Epithelial cell of prostate (primary cell): Measurements from ENCODE around the gene ANKRD44.

Experiments
- DNase-seq: peaks from one replicate; pipeline ENCODE4 v3.0.0-alpha.2; 2011; ENCODE audit warnings: low read depth, low spot score
- H3K27ac ChIP-seq: fragments of 450-650 bp; 2 replicates; pipeline ENCODE4 v1.5.1; 2017; ENCODE audit warnings: mild to moderate bottlenecking

ANKRD44 gene

DNA sequence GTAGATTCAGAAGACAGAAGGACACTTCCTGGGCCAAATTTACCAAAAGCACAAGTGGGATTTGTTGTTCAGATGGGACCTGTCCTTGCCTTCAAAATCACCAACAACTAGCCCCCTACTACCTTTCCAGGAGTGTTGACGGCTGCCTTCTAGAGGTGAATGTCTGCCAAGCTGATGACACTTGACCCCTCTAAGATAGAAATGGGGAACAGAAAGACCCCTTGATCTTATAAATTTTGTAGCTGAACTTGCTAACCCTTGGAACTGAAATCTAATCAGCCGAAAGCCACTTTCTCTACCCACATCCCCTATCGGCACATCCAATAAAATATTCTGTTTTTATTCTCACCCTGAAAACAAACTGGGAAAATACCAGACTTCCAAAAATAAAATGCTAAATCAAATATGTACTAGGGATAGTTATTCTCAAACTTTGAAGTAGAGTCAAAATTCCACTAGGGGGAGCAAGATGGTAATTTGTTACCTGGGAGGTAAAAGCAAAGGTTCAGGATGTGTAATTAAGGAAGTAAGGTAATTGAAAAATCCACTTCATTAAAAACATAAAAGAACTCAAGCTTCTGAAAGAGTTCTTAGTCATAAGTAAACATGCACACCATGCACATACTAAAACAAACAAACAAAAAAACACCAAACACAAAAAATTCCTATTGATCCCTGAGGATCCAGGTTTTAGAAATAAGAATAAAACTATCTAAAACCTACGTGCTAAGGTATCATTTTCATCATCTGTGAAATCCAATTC, 119.2 kb downstream of the ANKRD44 start:
- DNase-seq, result no peak
- H3K27ac ChIP-seq, result no peak overlapping the region

DNA sequence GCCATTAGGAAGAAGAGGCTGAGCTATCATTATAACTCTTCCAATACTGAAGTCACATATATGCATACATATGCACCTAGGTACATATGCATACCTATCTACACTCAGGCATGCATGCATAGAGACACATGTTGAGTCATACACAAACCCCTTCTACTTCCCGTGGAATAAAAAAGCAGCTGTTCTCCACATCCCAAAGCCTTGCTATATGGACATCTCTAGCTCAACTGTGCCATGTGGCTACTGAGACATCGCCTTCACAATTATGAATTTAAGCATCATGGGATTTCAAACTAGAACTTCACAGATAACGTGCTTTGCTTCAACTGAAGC, 120.5 kb downstream of the ANKRD44 start:
- H3K27ac ChIP-seq, result no peak overlapping the region
- DNase-seq, result no peak

DNA sequence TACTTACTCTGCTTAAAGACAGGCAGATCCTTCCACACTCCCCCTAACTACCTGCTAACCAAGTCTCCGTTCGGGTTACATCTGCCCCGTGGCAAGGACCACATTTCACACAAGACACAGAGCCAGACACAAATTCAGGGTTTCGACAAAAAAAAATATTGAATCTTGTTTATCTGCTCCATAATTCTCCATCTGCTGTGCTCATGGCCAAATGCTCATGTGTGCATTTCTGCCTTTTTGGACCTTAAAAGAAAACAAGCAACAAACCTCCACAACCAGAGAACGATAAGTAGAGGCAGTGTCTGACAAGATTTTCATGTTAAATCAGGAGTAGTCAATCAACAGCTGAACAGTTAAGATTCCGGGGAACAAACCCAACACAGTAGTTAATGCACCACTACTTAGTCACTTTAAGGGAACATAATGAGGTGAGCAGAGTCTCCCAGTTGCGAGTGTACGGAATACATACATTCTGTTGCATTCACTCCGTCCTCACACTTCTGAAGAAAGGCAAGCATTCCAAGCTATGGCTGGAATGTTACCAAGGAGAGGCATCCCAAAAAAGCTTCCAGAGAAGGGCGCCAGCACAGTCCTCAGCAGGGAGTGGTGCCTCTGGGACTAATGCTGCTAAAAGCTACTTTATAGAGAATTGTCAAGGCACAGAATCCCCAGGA, 121.0 kb downstream of the ANKRD44 start:
- no peak for DNase-seq
- no peak overlapping the region for H3K27ac ChIP-seq

DNA sequence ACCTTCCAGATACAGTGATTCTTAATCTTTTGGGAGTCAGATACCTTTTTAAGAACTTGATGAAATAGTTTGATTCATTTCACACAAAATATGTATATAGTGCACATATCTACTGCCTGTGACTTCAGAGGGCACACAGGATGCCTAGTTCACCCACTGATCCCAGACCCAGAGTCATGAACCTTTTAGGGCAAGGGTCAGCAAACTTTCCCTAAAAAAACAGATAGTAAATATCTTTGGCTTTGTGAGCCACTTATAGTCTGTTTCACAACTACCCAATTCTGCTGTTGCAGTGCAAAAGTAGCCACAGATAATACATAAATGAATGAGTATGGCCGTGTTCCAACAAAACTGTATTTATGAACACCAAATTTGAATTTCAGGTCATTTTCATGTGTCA, 124.9 kb downstream of the ANKRD44 start:
- H3K27ac ChIP-seq, result no peak overlapping the region
- DNase-seq, result no peak

DNA sequence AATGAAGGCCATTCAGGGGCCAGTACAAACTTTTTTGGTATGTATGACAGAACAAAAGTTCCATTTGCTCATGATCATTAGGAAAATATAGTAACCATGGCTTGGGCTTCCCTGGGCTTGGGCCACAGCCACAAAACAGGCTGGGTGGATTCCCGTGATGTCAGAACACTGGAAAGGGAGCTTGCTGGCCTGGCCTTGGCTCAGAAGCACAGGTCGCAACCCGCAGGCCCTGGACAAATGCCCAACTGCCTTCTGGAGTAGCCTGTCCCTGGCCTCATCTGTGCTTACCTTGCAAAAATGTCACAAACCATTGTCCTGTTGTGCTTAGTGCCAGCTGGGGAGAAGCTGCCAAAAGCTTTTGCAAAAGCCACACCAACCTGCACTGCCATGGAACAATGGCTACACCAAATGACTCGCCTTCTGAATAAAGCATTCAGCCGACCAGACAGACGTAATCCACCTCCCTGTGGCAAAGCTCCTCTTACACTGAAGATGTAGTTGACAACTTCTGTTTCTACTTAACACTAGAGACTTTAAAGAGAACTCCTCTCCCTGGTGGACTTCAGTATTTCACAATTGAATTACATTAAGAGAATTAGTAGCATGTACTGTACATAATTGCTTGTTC, 125.5 kb downstream of the ANKRD44 start:
- H3K27ac ChIP-seq, result no peak overlapping the region
- DNase-seq, result no peak

DNA sequence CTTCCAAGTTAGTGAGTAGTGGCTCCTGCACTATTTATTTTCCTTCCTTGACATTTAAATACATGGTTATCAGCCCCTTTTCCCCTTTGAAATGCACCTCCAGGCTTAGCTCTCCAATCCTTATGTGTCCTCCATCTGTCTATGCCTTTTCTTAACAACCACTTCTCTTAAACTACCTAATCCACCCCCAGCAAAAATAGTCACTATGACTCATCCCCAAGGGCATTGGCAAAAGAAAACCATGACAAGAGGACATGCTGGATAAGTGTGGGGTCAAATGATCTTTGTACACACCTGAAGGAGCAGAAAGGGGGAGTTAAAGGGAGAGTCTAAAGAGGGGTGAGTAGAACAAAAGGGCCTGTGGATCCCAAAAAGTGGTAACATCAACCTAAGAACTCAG, 127.2 kb downstream of the ANKRD44 start:
- DNase-seq, result no peak

DNA sequence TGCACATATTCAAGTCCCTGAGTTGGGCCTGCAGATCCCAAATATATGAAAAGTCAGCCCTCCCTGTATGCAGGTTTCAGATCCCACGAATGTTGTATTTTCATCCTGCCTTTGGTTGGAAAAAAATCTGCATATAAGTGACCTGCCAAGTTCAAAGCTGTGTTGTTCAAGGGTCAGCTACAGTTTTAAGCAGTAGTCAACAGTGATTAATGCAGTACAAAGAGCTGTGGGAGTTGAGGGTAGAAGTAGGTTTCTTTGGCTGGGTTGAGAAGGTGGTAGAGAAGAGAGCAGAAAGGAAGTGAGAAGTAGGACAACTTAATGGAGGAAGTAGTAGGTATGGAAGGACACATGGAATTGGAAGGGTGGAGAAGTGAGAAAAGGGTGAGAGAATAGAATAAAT, 127.9 kb downstream of the ANKRD44 start:
- DNase-seq, result no peak
- no peak overlapping the region for H3K27ac ChIP-seq

More for the DNA sequence above, 127.2 kb downstream of the ANKRD44 start:
- no peak overlapping the region for H3K27ac ChIP-seq

DNA sequence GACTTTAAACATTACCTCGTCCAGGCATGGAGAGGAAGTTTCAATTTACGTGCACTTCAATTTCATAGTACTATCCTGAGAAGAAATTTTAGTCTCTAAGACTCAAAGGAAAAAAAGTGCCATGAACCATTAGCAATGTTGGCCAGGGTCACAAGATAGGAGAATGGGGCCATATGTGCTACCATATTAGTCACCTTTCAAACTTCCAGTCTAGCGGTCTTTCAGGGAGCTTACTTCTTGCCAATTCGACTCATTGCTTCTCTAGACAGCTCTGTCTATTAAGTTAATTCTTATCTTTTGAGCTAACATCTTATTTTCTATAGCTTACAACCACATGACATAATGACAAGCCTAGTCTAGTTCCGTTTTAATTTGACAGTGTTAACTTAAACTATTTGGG, 129.1 kb downstream of the ANKRD44 start:
- no peak for DNase-seq
- H3K27ac ChIP-seq, result no peak overlapping the region

DNA sequence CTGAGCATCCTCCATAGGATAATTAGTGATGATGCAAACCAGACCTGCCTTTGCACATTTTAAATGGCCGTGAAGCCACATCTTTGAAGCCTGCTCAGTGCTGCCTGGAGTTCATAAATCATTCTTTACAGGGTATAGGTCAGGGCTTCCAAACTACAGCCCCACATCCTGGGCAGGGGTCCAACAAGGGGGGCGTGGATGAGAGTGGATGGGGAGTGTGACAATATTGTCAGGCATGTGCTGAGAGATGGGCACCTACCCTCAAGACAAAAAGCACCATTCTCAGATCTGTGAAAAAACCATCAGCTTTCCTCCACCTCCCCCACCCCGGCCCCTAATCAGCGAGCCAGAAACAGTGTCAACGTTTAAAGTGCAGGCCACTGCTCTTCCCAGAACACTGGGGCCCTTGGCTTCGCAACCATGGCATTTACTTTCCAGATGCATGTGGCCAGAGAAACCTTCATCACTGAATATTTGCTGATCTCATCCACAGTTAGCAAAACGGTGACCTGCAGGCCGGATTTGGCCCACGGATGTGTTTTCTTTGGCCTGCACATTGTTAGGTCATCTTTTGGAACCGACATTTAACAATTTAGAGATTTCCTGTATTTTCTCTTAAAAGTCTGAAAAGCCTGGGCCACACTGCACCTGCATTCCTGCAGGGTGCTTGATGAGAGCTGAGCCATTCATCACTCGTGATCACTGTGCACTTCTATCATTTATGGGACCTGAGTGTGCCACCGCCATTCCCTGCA, 130.7 kb downstream of the ANKRD44 start:
- no peak overlapping the region for H3K27ac ChIP-seq
- no peak for DNase-seq

DNA sequence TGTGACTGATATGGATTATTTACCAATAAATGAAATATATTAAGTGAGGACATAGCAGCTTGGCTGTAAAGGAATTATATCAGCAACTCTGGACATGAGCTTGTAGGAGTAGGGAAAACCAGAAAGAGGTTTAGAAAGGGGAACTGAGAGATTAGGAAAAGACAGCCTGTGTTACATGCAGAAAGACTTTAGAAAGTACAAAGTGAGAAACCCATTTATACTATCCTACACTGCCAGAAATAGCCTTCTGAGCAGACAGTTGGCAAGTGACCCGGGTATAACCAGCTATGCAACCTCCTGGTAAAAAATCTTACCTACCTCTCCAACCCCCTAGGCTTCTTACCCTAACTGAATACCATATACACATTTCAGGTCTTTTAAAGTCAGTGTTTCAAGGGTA, 134.1 kb downstream of the ANKRD44 start:
- DNase-seq, result no peak
- H3K27ac ChIP-seq, result no peak overlapping the region

DNA sequence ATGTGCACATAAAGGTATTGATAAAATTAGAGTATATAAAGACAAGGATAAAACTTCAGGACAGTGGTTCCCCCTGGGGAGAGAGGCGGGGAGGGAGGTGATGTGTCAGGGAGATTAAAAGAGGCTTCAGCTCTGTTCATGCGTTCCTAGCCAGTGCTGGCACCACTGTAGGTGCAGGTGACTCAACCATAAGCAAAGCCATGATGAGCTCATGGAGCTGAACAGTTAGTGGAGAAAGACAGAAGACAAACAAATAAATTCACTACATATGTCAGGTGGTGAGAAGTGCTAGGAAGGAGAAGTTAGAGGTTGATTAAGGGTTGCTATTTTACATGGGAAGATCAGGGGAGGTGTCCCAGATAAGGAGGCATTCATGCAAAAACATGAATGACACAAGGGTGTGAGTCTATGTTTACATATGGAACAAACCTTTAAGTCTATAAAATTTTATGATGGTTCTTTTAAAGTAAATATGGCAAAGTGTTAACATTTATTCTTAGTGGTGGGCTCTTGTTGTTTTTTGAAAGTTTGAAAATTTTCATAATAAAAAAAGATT, 136.0 kb downstream of the ANKRD44 start:
- no peak for DNase-seq
- H3K27ac ChIP-seq, result no peak overlapping the region

DNA sequence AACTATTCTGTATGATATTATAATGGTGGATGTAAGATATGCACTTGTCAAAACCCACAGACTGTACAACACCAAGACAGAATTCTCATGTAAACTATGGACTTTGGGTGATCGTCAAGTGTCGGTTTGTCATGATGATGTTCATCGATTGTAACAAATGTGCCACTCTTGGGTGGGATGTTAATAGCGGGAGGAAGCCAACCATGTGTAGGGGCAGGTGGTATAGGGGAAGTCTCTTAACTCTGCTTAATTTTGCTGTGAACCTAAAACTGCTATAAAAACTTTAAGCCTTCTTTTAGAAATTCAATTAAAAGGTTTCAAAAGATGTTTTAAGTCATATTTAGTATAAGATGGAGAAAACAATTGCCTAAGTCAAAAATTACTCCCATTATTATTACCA, 139.0 kb downstream of the ANKRD44 start:
- no peak for DNase-seq
- H3K27ac ChIP-seq, result no peak overlapping the region

DNA sequence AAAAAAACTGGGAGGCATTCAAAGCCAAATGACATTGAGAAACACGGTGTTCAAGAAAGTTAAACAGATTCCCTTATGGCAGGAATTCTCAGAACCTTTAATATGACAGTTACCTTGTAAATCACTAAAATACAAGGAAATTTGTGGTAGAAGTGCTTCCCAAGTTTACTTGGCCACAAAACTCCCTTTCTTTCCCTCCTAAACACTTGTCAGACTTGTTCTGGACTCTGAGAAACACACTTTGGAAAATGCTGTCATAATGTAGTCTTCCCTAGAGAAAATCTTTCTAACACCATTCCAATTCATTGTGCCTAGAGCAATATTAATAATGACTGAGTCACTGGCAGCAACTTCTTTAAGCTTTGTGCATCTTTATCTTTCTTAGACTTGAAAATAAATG, 140.4 kb downstream of the ANKRD44 start:
- no peak overlapping the region for H3K27ac ChIP-seq
- no peak for DNase-seq

DNA sequence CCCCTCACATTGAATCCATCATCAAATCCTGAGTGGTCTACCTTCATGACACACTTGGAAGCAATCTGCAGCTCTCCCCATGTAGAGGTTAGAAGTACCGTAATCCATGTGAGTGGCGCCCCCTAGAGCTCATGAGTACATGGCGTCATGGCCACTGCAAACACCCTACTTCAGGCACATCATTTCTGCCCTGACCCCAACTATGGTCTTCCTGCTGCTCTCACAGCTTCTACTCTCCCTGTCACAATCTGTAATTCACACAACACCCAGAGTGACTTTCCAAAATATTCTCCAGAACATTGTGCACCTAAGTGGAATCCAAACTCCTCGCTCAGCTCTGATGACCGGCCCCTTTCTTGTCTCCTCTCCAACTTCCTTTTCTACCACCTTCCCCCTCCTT, 141.9 kb downstream of the ANKRD44 start:
- H3K27ac ChIP-seq, result no peak overlapping the region
- DNase-seq, result no peak

DNA sequence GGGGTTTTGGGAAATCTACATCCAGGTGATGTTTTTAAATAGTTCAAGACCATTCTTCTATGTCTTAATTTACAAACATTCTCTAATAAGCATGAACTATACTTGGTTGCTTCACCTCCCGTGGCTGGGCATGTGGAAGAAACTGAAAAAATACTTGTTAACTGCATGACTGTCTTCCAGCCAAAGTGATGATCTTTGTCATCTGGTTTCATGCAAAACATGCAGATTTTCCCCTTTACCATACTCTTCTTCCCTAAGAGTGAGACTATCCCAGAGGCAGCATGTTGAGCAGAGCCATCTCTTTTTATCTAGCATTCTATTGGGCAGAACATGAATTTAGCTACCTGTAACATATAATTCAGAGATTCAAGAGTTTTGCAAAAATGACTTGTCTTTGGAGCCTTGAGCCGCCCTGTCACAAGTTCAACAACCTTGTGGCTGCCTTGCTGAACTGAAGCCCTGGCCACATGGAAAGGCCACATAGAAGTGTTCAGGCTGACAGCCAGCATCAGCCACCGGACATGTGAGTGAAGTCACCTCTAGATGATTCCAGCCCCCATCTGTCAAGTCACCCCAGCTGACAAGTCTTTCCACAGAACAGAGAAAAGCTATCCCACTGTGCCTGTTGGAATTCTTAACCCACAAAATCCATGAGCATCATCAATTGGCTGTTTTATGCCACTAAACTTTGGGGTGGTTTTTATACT, 142.8 kb downstream of the ANKRD44 start:
- H3K27ac ChIP-seq, result no peak overlapping the region
- no peak for DNase-seq

DNA sequence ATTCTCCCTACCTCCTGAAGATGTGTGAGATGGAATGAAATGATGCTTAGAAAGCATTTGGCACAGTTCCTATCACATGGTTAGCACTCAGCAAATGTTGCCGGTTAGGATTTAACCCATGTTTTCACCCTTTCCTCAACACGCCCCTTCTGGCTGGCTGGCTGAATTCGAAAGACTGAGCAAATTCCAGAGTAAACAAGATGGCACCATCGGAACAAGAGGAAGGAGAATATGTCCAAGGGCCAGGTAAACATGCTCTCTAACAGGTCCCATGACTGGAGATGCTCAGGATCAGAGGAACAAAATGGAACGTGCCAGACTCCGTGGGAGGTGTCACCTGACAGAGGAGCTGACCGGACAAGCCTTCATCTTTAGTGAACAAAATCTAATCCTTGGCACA, 145.6 kb downstream of the ANKRD44 start:
- no peak for DNase-seq

DNA sequence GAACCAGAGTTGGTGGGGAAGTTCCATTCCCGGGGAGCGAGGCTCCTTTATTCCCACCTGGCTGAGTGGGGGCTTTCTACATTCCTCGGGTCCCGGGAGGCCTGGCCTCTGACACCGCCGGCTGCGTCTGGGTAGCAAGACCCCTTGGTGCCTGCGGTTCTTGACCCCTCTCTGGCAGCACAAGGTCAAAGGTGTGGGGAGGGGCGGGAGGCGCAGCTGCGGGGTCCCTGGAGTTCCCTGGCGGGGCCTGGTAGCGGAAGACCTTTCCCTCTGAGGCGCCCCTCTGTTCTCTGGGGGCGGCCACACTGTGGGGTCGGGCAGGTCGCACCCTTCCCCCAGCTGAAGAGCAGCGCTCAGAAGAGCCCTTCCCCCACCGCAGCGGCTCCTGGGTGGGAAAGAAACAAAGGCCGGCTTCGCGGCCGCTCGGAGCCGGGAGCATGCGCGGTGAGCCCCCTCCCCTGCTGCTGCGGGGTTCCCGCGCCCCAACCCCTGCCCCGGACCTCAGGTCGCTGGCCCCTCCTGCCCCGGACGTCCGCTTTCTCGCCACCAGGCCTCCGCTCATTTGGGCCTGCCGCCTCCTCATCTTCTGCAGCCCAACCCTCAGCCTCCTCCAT, 146.3 kb downstream of the ANKRD44 start:
- H3K27ac ChIP-seq, result no peak overlapping the region
- DNase-seq, result no peak

More for the DNA sequence above, 145.6 kb downstream of the ANKRD44 start:
- no peak overlapping the region for H3K27ac ChIP-seq

DNA sequence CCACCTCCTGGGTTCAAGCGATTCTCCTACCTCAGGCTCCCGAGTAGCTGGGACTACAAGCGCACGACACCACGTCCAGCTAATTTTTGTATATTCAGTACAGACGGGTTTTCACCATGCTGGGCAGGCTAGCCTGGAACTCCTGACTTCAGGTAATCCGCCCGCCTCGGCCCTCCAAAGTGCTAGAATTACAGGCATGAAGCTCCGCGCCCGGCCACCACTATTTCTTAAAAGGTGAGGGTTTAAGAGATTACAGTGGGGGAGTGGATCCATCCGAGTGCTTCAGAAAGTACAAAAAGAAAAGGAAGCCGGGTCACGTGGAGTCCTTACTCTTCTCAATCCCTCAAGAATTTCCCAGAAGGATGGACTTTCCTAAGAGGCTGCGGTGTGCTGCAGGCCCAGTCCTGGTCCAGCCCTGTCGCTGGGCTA, 146.9 kb downstream of the ANKRD44 start:
- DNase-seq, result no peak
- H3K27ac ChIP-seq, result no peak overlapping the region

DNA sequence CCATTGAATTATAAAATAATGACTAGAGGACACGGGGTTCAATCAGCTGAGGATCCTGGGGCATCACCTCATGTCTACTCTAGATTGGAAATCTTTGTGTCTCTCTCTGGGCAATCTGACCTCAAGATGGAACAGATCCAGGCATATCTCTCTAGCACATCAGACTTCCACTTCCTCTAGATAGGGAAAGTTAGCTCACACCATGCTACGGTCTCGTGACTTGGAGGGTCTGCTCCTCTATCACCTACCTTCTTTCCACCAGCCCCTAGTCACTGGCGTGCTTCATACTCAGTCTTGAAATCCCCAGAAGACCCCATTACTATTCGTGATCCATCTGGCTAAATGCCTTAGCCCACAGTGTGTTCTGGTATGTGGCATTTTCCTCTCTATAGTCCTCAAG, 148.8 kb downstream of the ANKRD44 start:
- no peak for DNase-seq
- H3K27ac ChIP-seq, result no peak overlapping the region
